ENCODE data around the gene WDR45B. TPM values are rescaled to one million over a fixed set of nuclear protein-coding genes. Genes with fewer than 3 reads are reported as not detected.

The WDR45B gene
- total and polyA plus RNA-seq, 8 donors: 46.8 to 93.1 (median 82.6) TPM

- DNase-seq (no peak), ATAC-seq (no peak)
- Histone ChIP-seq H3K36me3 (peaks cover 0 to 87% of the 10 kb centered on the region in 2 donors), H3K27ac (no peak overlapping the region), H3K4me1 (peaks cover 0 to 5% of the 10 kb centered on the region in 2 donors), H3K27me3 (no peaks in the 10 kb centered on the region), H3K9me3 (no peaks in the 10 kb centered on the region), H3K4me3 (no peak overlapping the region)
- intact Hi-C loops (cut with DNase I): no loop called here
- TF ChIP-seq CTCF (IDR thresholded peaks at IDR 0.05): no peak
These were observed 74.2 kb downstream of the WDR45B start for GRCh38 chr17:82574041-82574440.

GRCh38 chr17:82571855-82572254 is 76.4 kb downstream of the WDR45B start:
- no peak for DNase-seq
- peaks cover 7 to 17% of the 10 kb centered on the region in 2 donors for H3K4me1 ChIP-seq
- H3K27me3 ChIP-seq: no peaks in the 10 kb centered on the region
- ATAC-seq: no peak
- no peak for TF ChIP-seq CTCF (IDR thresholded peaks at IDR 0.05)
- H3K9me3 ChIP-seq: no peaks in the 10 kb centered on the region
- no peak overlapping the region for H3K27ac ChIP-seq
- intact Hi-C loops (cut with DNase I): no loop called here
- peaks cover 0 to 94% of the 10 kb centered on the region in 2 donors for H3K36me3 ChIP-seq
- H3K4me3 ChIP-seq: no peak overlapping the region

GRCh38 chr17:82570277-82570676 is 78.0 kb downstream of the WDR45B start:
- H3K27ac ChIP-seq: no peak overlapping the region
- intact Hi-C loops (cut with DNase I): no loop called here
- peaks cover 0 to 95% of the 10 kb centered on the region in 2 donors for H3K36me3 ChIP-seq
- no peak for DNase-seq
- ATAC-seq: no peak
- no peaks in the 10 kb centered on the region for H3K27me3 ChIP-seq
- H3K4me1 ChIP-seq: peaks cover 7 to 17% of the 10 kb centered on the region in 2 donors
- no peak for TF ChIP-seq CTCF (IDR thresholded peaks at IDR 0.05)
- no peaks in the 10 kb centered on the region for H3K9me3 ChIP-seq
- H3K4me3 ChIP-seq: no peak overlapping the region

GRCh38 chr17:82569621-82570020 is 78.6 kb downstream of the WDR45B start:
- Histone ChIP-seq H3K27me3 (no peaks in the 10 kb centered on the region), H3K36me3 (peaks cover 0 to 94% of the 10 kb centered on the region in 2 donors), H3K27ac (no peak overlapping the region), H3K4me3 (no peak overlapping the region), H3K4me1 (peaks cover 7 to 17% of the 10 kb centered on the region in 2 donors), H3K9me3 (no peaks in the 10 kb centered on the region)
- ATAC-seq (no peak), DNase-seq (no peak)
- intact Hi-C loops (cut with DNase I): no loop called here
- no peak for TF ChIP-seq CTCF (IDR thresholded peaks at IDR 0.05)

DNA sequence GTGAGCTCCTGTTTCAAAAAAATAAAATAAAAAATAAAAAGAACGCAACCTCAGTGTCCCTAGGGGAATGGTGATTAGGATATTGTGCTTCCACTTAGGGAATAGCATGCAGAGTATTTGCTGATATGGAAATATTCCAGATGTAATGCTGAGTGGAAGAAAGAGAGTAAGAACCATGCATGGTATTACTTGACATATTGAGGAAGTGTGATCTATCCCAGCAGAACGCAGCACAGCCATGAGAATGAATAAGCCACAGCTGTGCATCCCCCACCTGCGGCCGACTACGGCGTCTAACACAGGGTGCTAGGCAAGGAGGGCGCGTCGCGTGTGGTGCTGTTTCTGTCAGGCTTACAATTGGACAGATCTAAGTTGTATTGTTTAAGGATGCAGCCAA is 79.2 kb downstream of the WDR45B start:
- ATAC-seq (peak; percentile 11), DNase-seq (no peak)
- Histone ChIP-seq H3K27ac (peak overlapping the region; percentile 16 to 42), H3K4me3 (no peak overlapping the region), H3K9me3 (no peaks in the 10 kb centered on the region), H3K4me1 (peaks cover 7 to 17% of the 10 kb centered on the region in 2 donors), H3K27me3 (no peaks in the 10 kb centered on the region), H3K36me3 (peaks cover 0 to 92% of the 10 kb centered on the region in 2 donors)
- no peak for TF ChIP-seq CTCF (IDR thresholded peaks at IDR 0.05)
- intact Hi-C loops (cut with DNase I): no loop called here
